ENCODE measurements around the gene CPEB2. TPM values are rescaled to one million over a fixed set of nuclear protein-coding genes. Genes with fewer than 3 reads are reported as not detected.

CPEB2 gene
- total RNA-seq, 4 donors from 2014 or later = 12.5 to 24.3 (median 16.4) TPM

DNA sequence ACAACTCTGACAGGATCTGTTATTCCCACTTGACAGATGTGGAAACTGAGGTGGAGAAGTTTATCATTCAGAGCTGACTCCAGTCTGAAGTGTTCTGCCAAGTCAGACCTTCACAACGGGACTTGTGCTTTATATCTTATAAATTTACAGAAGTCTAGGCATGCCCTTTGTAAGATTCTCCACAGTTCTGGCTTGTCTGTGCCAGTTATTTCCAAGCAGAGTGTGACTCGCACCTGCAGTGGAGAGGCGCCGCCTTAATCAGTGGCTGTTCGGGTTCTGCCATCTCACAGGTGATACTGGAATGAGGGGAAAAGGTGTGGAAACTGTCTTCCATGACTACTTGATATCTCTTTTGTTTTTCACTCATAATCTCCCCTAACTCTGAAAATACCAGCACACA, 63.2 kb downstream of the CPEB2 start:
- peaks cover 8 to 14% of the 10 kb centered on the region in 2 donors for H3K36me3 ChIP-seq
- no peaks in the 10 kb centered on the region for H3K4me1 ChIP-seq
- no peak overlapping the region for H3K4me3 ChIP-seq (replicated peaks in 1 of 3)
- TF ChIP-seq, protein P1, sequence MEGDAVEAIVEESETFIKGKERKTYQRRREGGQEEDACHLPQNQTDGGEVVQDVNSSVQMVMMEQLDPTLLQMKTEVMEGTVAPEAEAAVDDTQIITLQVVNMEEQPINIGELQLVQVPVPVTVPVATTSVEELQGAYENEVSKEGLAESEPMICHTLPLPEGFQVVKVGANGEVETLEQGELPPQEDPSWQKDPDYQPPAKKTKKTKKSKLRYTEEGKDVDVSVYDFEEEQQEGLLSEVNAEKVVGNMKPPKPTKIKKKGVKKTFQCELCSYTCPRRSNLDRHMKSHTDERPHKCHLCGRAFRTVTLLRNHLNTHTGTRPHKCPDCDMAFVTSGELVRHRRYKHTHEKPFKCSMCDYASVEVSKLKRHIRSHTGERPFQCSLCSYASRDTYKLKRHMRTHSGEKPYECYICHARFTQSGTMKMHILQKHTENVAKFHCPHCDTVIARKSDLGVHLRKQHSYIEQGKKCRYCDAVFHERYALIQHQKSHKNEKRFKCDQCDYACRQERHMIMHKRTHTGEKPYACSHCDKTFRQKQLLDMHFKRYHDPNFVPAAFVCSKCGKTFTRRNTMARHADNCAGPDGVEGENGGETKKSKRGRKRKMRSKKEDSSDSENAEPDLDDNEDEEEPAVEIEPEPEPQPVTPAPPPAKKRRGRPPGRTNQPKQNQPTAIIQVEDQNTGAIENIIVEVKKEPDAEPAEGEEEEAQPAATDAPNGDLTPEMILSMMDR (IDR thresholded peaks at IDR 0.05) = no peak
- no peak for TF ChIP-seq POLR2A (IDR thresholded peaks at IDR 0.05)
- H3K27me3 ChIP-seq = no peaks in the 10 kb centered on the region
- DNase-seq = no peak
- H3K27ac ChIP-seq = no peak overlapping the region
- no peaks in the 10 kb centered on the region for H3K9me3 ChIP-seq
- intact Hi-C loops (cut with DNase I) = no loop called here
- WGBS, 2 donors = 92 to 98% methylated on average over 5 of the region's 5 CpGs

DNA sequence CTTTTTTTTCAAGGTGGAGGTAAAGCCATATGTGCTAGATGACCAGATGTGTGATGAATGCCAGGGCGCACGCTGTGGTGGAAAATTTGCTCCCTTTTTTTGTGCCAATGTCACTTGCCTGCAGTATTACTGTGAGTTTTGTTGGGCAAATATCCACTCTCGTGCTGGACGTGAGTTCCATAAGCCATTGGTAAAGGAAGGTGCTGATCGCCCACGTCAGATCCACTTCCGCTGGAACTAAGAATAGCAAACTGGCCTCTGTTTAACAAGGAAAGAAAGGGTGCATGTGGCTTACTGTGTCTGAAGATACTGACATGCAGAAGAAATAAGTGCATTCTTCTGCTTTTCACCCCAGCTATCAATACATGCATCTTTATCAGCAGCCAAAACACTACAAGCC, 63.9 kb downstream of the CPEB2 start:
- intact Hi-C loops (cut with DNase I) = no loop called here
- Histone ChIP-seq H3K36me3 (peaks cover 8 to 14% of the 10 kb centered on the region in 2 donors), H3K9me3 (no peaks in the 10 kb centered on the region), H3K4me1 (no peaks in the 10 kb centered on the region), H3K27me3 (no peaks in the 10 kb centered on the region), H3K27ac (no peak overlapping the region), H3K4me3 (replicated peaks in 1 of 3) (no peak overlapping the region)
- WGBS, 2 donors = 93 to 96% methylated on average over 7 of the region's 7 CpGs
- TF ChIP-seq POLR2A (IDR thresholded peaks at IDR 0.05) = no peak
- TF ChIP-seq, protein P1 (IDR thresholded peaks at IDR 0.05) = no peak
- DNase-seq = no peak

DNA sequence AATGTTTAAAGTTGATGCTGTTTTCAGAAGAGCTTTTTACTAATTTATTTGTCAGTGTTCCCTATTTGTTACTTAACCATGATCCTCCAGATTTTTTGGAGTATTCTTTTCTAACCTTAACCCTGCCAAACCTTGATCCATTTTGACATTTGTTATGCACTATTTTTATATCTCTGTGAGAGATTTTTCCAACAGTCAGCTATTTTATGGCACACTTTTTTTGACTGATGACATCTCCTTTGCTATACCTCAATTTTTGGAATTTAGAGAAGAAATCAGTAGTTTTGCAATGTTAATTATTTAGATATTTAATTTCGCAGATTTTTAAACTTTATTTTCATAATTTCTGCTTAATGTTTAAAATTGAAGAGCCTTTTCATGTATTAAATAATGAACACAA, 66.0 kb downstream of the CPEB2 start:
- Histone ChIP-seq H3K27ac (no peak overlapping the region), H3K27me3 (no peaks in the 10 kb centered on the region), H3K4me1 (no peaks in the 10 kb centered on the region), H3K9me3 (no peaks in the 10 kb centered on the region), H3K4me3 (replicated peaks in 1 of 3) (no peak overlapping the region), H3K36me3 (peaks cover 0 to 12% of the 10 kb centered on the region in 2 donors)
- DNase-seq = no peak
- 98% methylated on average over 1 of the region's 1 CpG for WGBS, 2 donors
- intact Hi-C loops (cut with DNase I) = no loop called here
- no peak for TF ChIP-seq POLR2A (IDR thresholded peaks at IDR 0.05)
- TF ChIP-seq, protein P1 (IDR thresholded peaks at IDR 0.05) = no peak

DNA sequence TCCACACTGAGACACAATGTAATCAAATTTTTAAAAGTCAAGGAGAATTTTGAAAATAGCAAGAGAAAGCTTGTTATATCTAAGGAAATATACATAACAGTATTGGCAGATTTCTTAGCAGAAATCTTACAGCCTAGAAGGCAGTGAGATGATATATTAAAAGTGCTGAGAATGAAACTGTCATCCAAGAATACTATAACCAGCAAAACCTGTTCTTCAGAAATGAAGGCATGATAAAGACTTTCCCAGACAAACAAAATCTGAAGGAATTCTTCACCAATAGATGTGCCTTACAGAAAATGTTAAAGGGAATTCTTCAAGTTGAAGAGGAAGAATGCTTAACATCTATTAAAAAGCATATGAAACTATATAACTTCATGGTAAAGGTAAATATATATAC, 73.6 kb downstream of the CPEB2 start:
- no peak overlapping the region for H3K27ac ChIP-seq
- no peaks in the 10 kb centered on the region for H3K27me3 ChIP-seq
- no peak for DNase-seq
- intact Hi-C loops (cut with DNase I) = no loop called here
- H3K4me3 ChIP-seq (replicated peaks in 1 of 3) = no peak overlapping the region
- TF ChIP-seq POLR2A (IDR thresholded peaks at IDR 0.05) = no peak
- TF ChIP-seq, protein P1 (IDR thresholded peaks at IDR 0.05) = no peak
- H3K36me3 ChIP-seq = no peaks in the 10 kb centered on the region
- no peaks in the 10 kb centered on the region for H3K9me3 ChIP-seq
- no peaks in the 10 kb centered on the region for H3K4me1 ChIP-seq

DNA sequence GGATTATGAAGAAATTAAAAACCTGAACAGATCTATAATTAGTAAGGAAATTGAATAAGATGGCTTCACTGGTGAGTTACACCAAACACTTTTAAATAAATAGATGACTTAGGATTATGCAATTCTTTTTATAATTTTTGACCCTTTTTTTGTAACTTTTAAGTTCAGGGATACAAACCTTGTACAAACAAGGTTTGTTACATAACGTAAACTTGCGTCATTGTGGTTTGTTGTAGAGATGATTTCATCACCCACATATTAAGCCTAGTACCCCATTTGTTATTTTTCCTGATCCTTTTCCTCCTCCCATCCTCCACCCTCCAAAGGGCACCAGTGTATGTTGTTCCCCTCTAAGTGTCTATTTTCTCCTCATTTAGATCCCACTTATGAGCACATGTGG, 75.7 kb downstream of the CPEB2 start:
- Histone ChIP-seq H3K27me3 (no peaks in the 10 kb centered on the region), H3K27ac (no peak overlapping the region), H3K4me1 (no peaks in the 10 kb centered on the region), H3K9me3 (no peaks in the 10 kb centered on the region), H3K36me3 (no peaks in the 10 kb centered on the region), H3K4me3 (replicated peaks in 1 of 3) (no peak overlapping the region)
- no peak for DNase-seq
- TF ChIP-seq, protein P1 (IDR thresholded peaks at IDR 0.05) = no peak
- TF ChIP-seq POLR2A (IDR thresholded peaks at IDR 0.05) = no peak
- intact Hi-C loops (cut with DNase I) = no loop called here
- 88 to 90% methylated on average over 2 of the region's 2 CpGs for WGBS, 2 donors

Measured in thyroid gland (tissue), 4 donors.